Measurements from ENCODE around the gene ST6GALNAC6. TPM values are rescaled to one million over a fixed set of nuclear protein-coding genes. Genes with fewer than 3 reads are reported as not detected.
A peak's percentile ranks its signal among the peaks of the same experiment; 100 is the strongest.
"Not testable (repeated sequence)": the region's sequence is repeated elsewhere in the genome, so short reads cannot be mapped to it uniquely, and the experiment has no call there.

The ST6GALNAC6 gene
- total and polyA plus RNA-seq, 4 donors = 24.6 to 68.9 (median 63.4) TPM

GRCh38 chr9:127884427-127884911, 14.9 kb downstream of the ST6GALNAC6 start:
- 21% methylated on average over 11 of the region's 11 CpGs for WGBS (ENCODE audit: insufficient coverage)
- Histone ChIP-seq H3K4me3 (ENCODE audit: low read depth, low read length) (no peak overlapping the region), H3K36me3 (ENCODE audit: control insufficient read depth, insufficient read depth, low read length) (peaks cover 51% of the 10 kb centered on the region), H3K4me1 (ENCODE audit: control insufficient read depth, insufficient read depth, low read length) (peaks cover 28% of the 10 kb centered on the region), H3K27ac (ENCODE audit: low read depth, low read length) (peak overlapping the region; percentile 67), H3K27me3 (ENCODE audit: control insufficient read depth, insufficient read depth, low read length) (no peaks in the 10 kb centered on the region), H3K9me3 (ENCODE audit: control insufficient read depth, insufficient read depth, low read length) (no peaks in the 10 kb centered on the region)
- peak in 3 of 6 donors; percentile 56 to 84 (median 73) for DNase-seq (ENCODE audit: low read depth in 4 of 6, low spot score in 6 of 6)

- no peaks in the 10 kb centered on the region for H3K27me3 ChIP-seq (ENCODE audit: control insufficient read depth, insufficient read depth, low read length)
- no peak overlapping the region for H3K4me3 ChIP-seq (ENCODE audit: low read depth, low read length)
- 58% methylated on average over 7 of the region's 7 CpGs for WGBS (ENCODE audit: insufficient coverage)
- H3K27ac ChIP-seq (ENCODE audit: low read depth, low read length) = peak overlapping the region; percentile 67
- DNase-seq (ENCODE audit: low read depth in 4 of 6, low spot score in 6 of 6) = peak in 1 of 6 donors; percentile 33
- H3K4me1 ChIP-seq (ENCODE audit: control insufficient read depth, insufficient read depth, low read length) = peaks cover 28% of the 10 kb centered on the region
- H3K9me3 ChIP-seq (ENCODE audit: control insufficient read depth, insufficient read depth, low read length) = no peaks in the 10 kb centered on the region
- H3K36me3 ChIP-seq (ENCODE audit: control insufficient read depth, insufficient read depth, low read length) = peaks cover 48% of the 10 kb centered on the region
Measured at GRCh38 chr9:127883959-127884358, 15.4 kb downstream of the ST6GALNAC6 start.

GRCh38 chr9:127881715-127882114, 17.7 kb downstream of the ST6GALNAC6 start:
- Histone ChIP-seq H3K4me1 (ENCODE audit: control insufficient read depth, insufficient read depth, low read length) (peaks cover 45% of the 10 kb centered on the region), H3K36me3 (ENCODE audit: control insufficient read depth, insufficient read depth, low read length) (peaks cover 33% of the 10 kb centered on the region)
- not testable (repeated sequence) for H3K27me3 ChIP-seq (ENCODE audit: control insufficient read depth, insufficient read depth, low read length); H3K4me3 ChIP-seq (ENCODE audit: low read depth, low read length); H3K27ac ChIP-seq (ENCODE audit: low read depth, low read length); DNase-seq (ENCODE audit: low read depth in 4 of 6, low spot score in 6 of 6); H3K9me3 ChIP-seq (ENCODE audit: control insufficient read depth, insufficient read depth, low read length)
- 100% methylated on average over 2 of the region's 3 CpGs for WGBS (ENCODE audit: insufficient coverage)

- no peak for DNase-seq (ENCODE audit: low read depth in 4 of 6, low spot score in 6 of 6)
- 100% methylated on average over 1 of the region's 8 CpGs for WGBS (ENCODE audit: insufficient coverage)
- peaks cover 46% of the 10 kb centered on the region for H3K4me1 ChIP-seq (ENCODE audit: control insufficient read depth, insufficient read depth, low read length)
Measured at GRCh38 chr9:127880143-127880542, 19.3 kb downstream of the ST6GALNAC6 start.

GRCh38 chr9:127878652-127879390, 20.6 kb downstream of the ST6GALNAC6 start:
- Histone ChIP-seq H3K27ac (ENCODE audit: low read depth, low read length) (no peak overlapping the region), H3K4me3 (ENCODE audit: low read depth, low read length) (no peak overlapping the region), H3K9me3 (ENCODE audit: control insufficient read depth, insufficient read depth, low read length) (no peaks in the 10 kb centered on the region), H3K36me3 (ENCODE audit: control insufficient read depth, insufficient read depth, low read length) (peaks cover 29% of the 10 kb centered on the region), H3K27me3 (ENCODE audit: control insufficient read depth, insufficient read depth, low read length) (no peaks in the 10 kb centered on the region), H3K4me1 (ENCODE audit: control insufficient read depth, insufficient read depth, low read length) (peaks cover 46% of the 10 kb centered on the region)
- no peak for DNase-seq (ENCODE audit: low read depth in 4 of 6, low spot score in 6 of 6)
- WGBS (ENCODE audit: insufficient coverage) = 74% methylated on average over 3 of the region's 8 CpGs

More at GRCh38 chr9:127880143-127880542, 19.3 kb downstream of the ST6GALNAC6 start:
- Histone ChIP-seq H3K27ac (ENCODE audit: low read depth, low read length) (no peak overlapping the region), H3K27me3 (ENCODE audit: control insufficient read depth, insufficient read depth, low read length) (no peaks in the 10 kb centered on the region), H3K36me3 (ENCODE audit: control insufficient read depth, insufficient read depth, low read length) (peaks cover 29% of the 10 kb centered on the region), H3K4me3 (ENCODE audit: low read depth, low read length) (no peak overlapping the region), H3K9me3 (ENCODE audit: control insufficient read depth, insufficient read depth, low read length) (no peaks in the 10 kb centered on the region)

- Histone ChIP-seq H3K9me3 (ENCODE audit: control insufficient read depth, insufficient read depth, low read length) (no peaks in the 10 kb centered on the region), H3K36me3 (ENCODE audit: control insufficient read depth, insufficient read depth, low read length) (peaks cover 36% of the 10 kb centered on the region), H3K4me1 (ENCODE audit: control insufficient read depth, insufficient read depth, low read length) (peaks cover 52% of the 10 kb centered on the region), H3K4me3 (ENCODE audit: low read depth, low read length) (peak overlapping the region; percentile 52), H3K27ac (ENCODE audit: low read depth, low read length) (peak overlapping the region; percentile 70), H3K27me3 (ENCODE audit: control insufficient read depth, insufficient read depth, low read length) (no peaks in the 10 kb centered on the region)
- DNase-seq (ENCODE audit: low read depth in 4 of 6, low spot score in 6 of 6) = peak in 1 of 6 donors; percentile 47
- 29% methylated on average over 15 of the region's 18 CpGs for WGBS (ENCODE audit: insufficient coverage)
Measured at GRCh38 chr9:127878001-127878651, 21.3 kb downstream of the ST6GALNAC6 start.

- peak within 1 kb of the TSS; percentile 79 for H3K27ac ChIP-seq (ENCODE audit: low read depth, low read length)
- H3K4me1 ChIP-seq (ENCODE audit: control insufficient read depth, insufficient read depth, low read length) = peaks cover 58% of the 10 kb centered on the region
- H3K27me3 ChIP-seq (ENCODE audit: control insufficient read depth, insufficient read depth, low read length) = no peaks in the 10 kb centered on the region
- H3K9me3 ChIP-seq (ENCODE audit: control insufficient read depth, insufficient read depth, low read length) = no peaks in the 10 kb centered on the region
- H3K36me3 ChIP-seq (ENCODE audit: control insufficient read depth, insufficient read depth, low read length) = peaks cover 36% of the 10 kb centered on the region
- DNase-seq (ENCODE audit: low read depth in 4 of 6, low spot score in 6 of 6) = peak in 3 of 6 donors; percentile 57 to 91 (median 89)
- WGBS (ENCODE audit: insufficient coverage) = under 1% methylated on average over 43 of the region's 44 CpGs
- peak within 1 kb of the TSS; percentile 52 for H3K4me3 ChIP-seq (ENCODE audit: low read depth, low read length)
Measured at GRCh38 chr9:127877566-127877998, 21.8 kb downstream of the ST6GALNAC6 start, which contains the start of gene AK1. TSS of gene AK1 (minus strand) at chr9:127877675. CDS start at chr9:127874617, 3,058 bp downstream.

GRCh38 chr9:127876764-127877562, 22.4 kb downstream of the ST6GALNAC6 start:
- peaks cover 42% of the 10 kb centered on the region for H3K36me3 ChIP-seq (ENCODE audit: control insufficient read depth, insufficient read depth, low read length)
- no peaks in the 10 kb centered on the region for H3K9me3 ChIP-seq (ENCODE audit: control insufficient read depth, insufficient read depth, low read length)
- peak overlapping the region; percentile 52 for H3K4me3 ChIP-seq (ENCODE audit: low read depth, low read length)
- H3K27ac ChIP-seq (ENCODE audit: low read depth, low read length) = peak overlapping the region; percentile 79
- H3K4me1 ChIP-seq (ENCODE audit: control insufficient read depth, insufficient read depth, low read length) = peaks cover 64% of the 10 kb centered on the region
- WGBS (ENCODE audit: insufficient coverage) = 26% methylated on average over 24 of the region's 26 CpGs
- DNase-seq (ENCODE audit: low read depth in 4 of 6, low spot score in 6 of 6) = peak in 2 of 6 donors; percentile 76 to 78
- no peaks in the 10 kb centered on the region for H3K27me3 ChIP-seq (ENCODE audit: control insufficient read depth, insufficient read depth, low read length)
